ENCODE data around the gene RFTN1. TPM values are rescaled to one million over a fixed set of nuclear protein-coding genes. Genes with fewer than 3 reads are reported as not detected.

RFTN1 gene
- total and polyA plus RNA-seq, 7 donors: 9.1 to 33.1 (median 15.9) TPM

DNA sequence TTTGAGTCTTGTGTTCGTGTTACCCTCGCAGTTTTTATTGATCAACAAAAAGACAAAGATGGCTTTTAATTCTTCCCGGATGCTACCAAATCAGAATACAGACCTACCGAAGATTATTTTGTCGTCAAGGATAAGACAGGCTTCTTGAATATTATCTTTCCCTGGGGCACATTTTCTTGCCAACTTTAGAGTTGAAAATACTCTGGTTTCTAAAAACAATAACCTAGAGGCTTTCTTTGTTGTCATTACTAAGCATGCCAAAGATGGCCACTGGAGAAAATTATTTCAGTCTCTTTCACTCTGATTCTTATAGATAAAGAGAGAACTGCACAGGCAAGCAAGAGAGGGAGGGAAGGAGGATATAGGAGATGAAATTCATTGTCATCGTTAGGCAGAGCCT lies 214.6 kb downstream of the RFTN1 start:
- TF ChIP-seq, protein P1, sequence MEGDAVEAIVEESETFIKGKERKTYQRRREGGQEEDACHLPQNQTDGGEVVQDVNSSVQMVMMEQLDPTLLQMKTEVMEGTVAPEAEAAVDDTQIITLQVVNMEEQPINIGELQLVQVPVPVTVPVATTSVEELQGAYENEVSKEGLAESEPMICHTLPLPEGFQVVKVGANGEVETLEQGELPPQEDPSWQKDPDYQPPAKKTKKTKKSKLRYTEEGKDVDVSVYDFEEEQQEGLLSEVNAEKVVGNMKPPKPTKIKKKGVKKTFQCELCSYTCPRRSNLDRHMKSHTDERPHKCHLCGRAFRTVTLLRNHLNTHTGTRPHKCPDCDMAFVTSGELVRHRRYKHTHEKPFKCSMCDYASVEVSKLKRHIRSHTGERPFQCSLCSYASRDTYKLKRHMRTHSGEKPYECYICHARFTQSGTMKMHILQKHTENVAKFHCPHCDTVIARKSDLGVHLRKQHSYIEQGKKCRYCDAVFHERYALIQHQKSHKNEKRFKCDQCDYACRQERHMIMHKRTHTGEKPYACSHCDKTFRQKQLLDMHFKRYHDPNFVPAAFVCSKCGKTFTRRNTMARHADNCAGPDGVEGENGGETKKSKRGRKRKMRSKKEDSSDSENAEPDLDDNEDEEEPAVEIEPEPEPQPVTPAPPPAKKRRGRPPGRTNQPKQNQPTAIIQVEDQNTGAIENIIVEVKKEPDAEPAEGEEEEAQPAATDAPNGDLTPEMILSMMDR (IDR thresholded peaks at IDR 0.05): no peak
- H3K4me1 ChIP-seq: peaks cover 10% of the 10 kb centered on the region
- H3K9me3 ChIP-seq: no peaks in the 10 kb centered on the region

DNA sequence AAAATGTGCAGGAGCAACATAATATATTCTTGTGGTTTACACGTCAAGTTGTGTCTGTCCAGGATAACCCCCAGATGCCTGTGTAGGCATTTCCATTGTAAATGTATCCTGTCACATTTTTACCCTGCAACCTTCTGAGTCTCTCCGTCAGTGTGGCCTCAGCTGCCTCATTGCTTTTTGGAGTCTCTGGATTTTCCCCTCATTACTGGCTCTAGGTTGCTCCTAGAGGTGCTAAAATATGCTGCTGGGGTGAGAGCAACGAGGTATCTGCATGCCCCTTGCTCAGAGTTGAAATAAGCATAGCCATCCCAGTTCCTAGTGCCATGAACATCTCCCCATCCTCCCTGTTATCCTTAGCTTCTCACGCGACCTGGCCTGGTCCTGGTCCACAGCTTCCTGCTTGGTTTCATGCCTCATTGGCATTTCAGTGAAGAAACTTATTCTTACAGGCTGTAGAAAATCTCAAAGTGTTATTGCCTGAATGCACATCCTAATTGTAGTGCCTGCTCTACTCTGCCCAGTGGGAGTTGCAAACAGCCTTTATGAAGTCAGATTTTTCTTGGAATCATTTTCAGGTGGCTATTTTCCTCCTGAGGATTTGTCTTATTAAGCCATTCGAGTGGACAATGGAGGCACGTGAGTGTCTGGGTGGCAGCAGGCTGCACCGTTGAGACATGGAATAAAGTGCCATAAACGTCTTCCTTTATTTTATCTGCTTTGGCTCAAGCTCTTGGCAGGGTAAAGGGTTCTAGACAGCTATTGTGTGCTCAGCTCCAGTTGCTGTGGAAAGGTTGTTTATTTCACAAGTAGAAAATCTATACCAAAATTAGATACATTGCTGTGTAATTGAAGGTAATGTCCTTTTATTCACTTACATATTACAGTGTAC lies 215.3 kb downstream of the RFTN1 start:
- no peak for ATAC-seq
- 51 to 69% (median 61%) methylated on average over 9 of the region's 9 CpGs for WGBS, 3 donors
- intact Hi-C loops (cut with DNase I): no loop called here
- H3K36me3 ChIP-seq (ENCODE audit: insufficient read depth in 1 of 2, low read depth in 1 of 2): peaks cover 5 to 38% of the 10 kb centered on the region in 2 donors
- H3K4me3 ChIP-seq: no peak overlapping the region
- no peaks in the 10 kb centered on the region for H3K9me3 ChIP-seq
- no peak for DNase-seq
- H3K27ac ChIP-seq: no peak overlapping the region
- no peaks in the 10 kb centered on the region for H3K27me3 ChIP-seq (ENCODE audit: insufficient read depth in 3 of 3, low read length in 2 of 3)
- TF ChIP-seq, protein P1 (IDR thresholded peaks at IDR 0.05): no peak
- H3K4me1 ChIP-seq: peaks cover 10% of the 10 kb centered on the region

More for the DNA sequence above, 214.6 kb downstream of the RFTN1 start:
- Histone ChIP-seq H3K27me3 (ENCODE audit: insufficient read depth in 3 of 3, low read length in 2 of 3) (no peaks in the 10 kb centered on the region), H3K36me3 (ENCODE audit: insufficient read depth in 1 of 2, low read depth in 1 of 2) (peaks cover 5 to 45% of the 10 kb centered on the region in 2 donors), H3K27ac (no peak overlapping the region), H3K4me3 (no peak overlapping the region)
- WGBS, 3 donors: 63 to 80% (median 75%) methylated on average over 6 of the region's 6 CpGs
- DNase-seq (no peak), ATAC-seq (no peak)
- intact Hi-C loops (cut with DNase I): no loop called here

DNA sequence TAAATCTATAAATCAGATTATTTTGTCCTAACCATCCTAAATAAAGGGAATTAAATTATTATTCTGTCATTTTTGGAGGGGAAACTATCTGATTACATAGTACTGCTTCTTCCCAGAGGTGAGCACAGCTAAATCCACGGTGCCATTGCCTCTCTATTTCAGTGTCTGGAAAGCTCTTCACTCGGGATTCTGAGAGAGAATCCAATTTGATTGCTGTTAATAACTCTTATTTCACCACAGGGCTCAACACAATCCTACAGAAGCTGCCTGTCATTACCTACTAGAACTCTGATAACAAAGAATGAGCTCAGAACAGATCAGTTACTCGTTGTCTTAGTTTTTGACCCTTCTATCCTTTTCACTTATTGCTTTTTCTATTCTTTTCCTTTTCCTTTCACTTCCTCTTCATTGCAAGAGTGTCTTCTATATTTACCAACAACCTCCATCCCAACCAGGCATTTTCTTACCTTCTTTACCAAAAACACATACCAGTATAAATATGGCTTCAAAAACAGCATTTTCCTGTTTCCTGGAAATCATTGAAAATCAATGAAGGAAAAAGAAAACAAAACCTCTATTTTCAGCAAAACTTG lies 218.1 kb downstream of the RFTN1 start:
- Histone ChIP-seq H3K4me3 (no peak overlapping the region), H3K9me3 (no peaks in the 10 kb centered on the region), H3K27ac (no peak overlapping the region), H3K4me1 (peaks cover 8% of the 10 kb centered on the region), H3K36me3 (ENCODE audit: insufficient read depth in 1 of 2, low read depth in 1 of 2) (peaks cover 0 to 17% of the 10 kb centered on the region in 2 donors), H3K27me3 (ENCODE audit: insufficient read depth in 3 of 3, low read length in 2 of 3) (no peaks in the 10 kb centered on the region)
- DNase-seq: no peak
- TF ChIP-seq, protein P1 (IDR thresholded peaks at IDR 0.05): no peak
- intact Hi-C loops (cut with DNase I): no loop called here
- ATAC-seq: peak in 1 of 4 donors; percentile 29
- 32 to 48% (median 35%) methylated on average over 3 of the region's 3 CpGs for WGBS, 3 donors

DNA sequence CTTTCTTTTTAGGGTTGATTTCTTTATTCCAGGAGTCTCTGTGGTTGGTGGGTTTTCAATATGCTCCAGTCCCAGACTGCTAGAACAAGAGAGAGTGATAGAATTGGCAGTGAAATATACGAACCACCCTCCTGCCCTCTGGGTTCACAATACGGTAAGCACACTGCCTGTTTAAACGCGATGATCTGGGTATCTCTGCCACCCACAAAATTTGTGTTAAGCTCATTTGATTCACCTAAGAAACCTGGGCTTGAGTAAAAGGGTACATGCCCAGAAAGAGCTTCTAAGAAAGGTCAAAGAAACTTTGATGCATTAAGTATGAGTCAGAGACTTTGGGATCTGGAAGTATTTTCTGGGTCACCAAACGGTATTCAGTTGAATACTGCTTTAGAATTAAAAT lies 218.7 kb downstream of the RFTN1 start:
- Histone ChIP-seq H3K27ac (no peak overlapping the region), H3K4me1 (peaks cover 6% of the 10 kb centered on the region), H3K9me3 (no peaks in the 10 kb centered on the region), H3K27me3 (ENCODE audit: insufficient read depth in 3 of 3, low read length in 2 of 3) (no peaks in the 10 kb centered on the region), H3K36me3 (ENCODE audit: insufficient read depth in 1 of 2, low read depth in 1 of 2) (peaks cover 0 to 17% of the 10 kb centered on the region in 2 donors), H3K4me3 (no peak overlapping the region)
- no peak for DNase-seq
- TF ChIP-seq, protein P1 (IDR thresholded peaks at IDR 0.05): no peak
- intact Hi-C loops (cut with DNase I): no loop called here
- WGBS, 3 donors: 89 to 95% (median 93%) methylated on average over 5 of the region's 5 CpGs
- no peak for ATAC-seq

Measured in psoas muscle (tissue), 8 donors.